NCI-H2171 (cell line): ENCODE measurements around the gene UQCC5.
A peak's percentile ranks its signal among the peaks of the same experiment; 100 is the strongest.

Experiments used
- DNase-seq: peaks from one replicate; lab custom pipeline; 2025; lab: John Stamatoyannopoulos, UW

Gene UQCC5

GRCh38 chr3:52536369-52537164 lies at the start of gene UQCC5:
UQCC5 (plus strand) TSS chr3:52536605; CDS start chr3:52536756, 151 bp downstream.
- peak; percentile 89 for DNase-seq

- DNase-seq = no peak
These were observed 49.2 kb upstream of the UQCC5 start for GRCh38 chr3:52487050-52487787.

GRCh38 chr3:52487788-52488691 lies 48.4 kb upstream of the UQCC5 start:
- DNase-seq = no peak

- no peak for DNase-seq
These were observed 47.7 kb upstream of the UQCC5 start for GRCh38 chr3:52488746-52489145.

- no peak for DNase-seq
These were observed 47.0 kb upstream of the UQCC5 start for GRCh38 chr3:52489453-52489852.

- DNase-seq = no peak
These were observed 46.1 kb upstream of the UQCC5 start for GRCh38 chr3:52490035-52490938.

GRCh38 chr3:52490939-52491526 lies 45.4 kb upstream of the UQCC5 start:
- no peak for DNase-seq

GRCh38 chr3:52492059-52492458 lies 44.3 kb upstream of the UQCC5 start:
- DNase-seq = no peak

GRCh38 chr3:52493232-52494017 lies 43.0 kb upstream of the UQCC5 start:
- DNase-seq = no peak

- DNase-seq = no peak
These were observed 42.0 kb upstream of the UQCC5 start for GRCh38 chr3:52494445-52494844.

GRCh38 chr3:52494886-52495495 lies 41.4 kb upstream of the UQCC5 start, which contains the start of gene STAB1:
STAB1 (plus strand) TSS chr3:52495338; CDS start chr3:52495414, 76 bp downstream.
- no peak for DNase-seq

GRCh38 chr3:52495777-52496602 lies 40.4 kb upstream of the UQCC5 start:
- no peak for DNase-seq

- no peak for DNase-seq
These were observed 38.0 kb upstream of the UQCC5 start for GRCh38 chr3:52498137-52499054.

GRCh38 chr3:52501046-52501445 lies 35.4 kb upstream of the UQCC5 start:
- DNase-seq = no peak

GRCh38 chr3:52502001-52502400 lies 34.4 kb upstream of the UQCC5 start:
- no peak for DNase-seq

- no peak for DNase-seq
These were observed 33.5 kb upstream of the UQCC5 start for GRCh38 chr3:52502808-52503350.

- no peak for DNase-seq
These were observed 32.5 kb upstream of the UQCC5 start for GRCh38 chr3:52503788-52504424.
